Endodermal cell (in vitro differentiated cells): Measurements from ENCODE around the gene CLCA1. TPM values are rescaled to one million over a fixed set of nuclear protein-coding genes. Genes with fewer than 3 reads are reported as not detected.

Experiments
- DNase-seq: peaks from one replicate; pipeline ENCODE4 v3.0.0-alpha.2; 2017
- H3K27ac ChIP-seq: 2 replicates; pipeline ENCODE4 v1.5.1; 2013; ENCODE audit warnings: mild to moderate bottlenecking, low read depth, low read length, moderate library complexity
- H3K27me3 ChIP-seq: 2 replicates; pipeline ENCODE4 v1.6.1; 2013; ENCODE audit warnings: mild to moderate bottlenecking, low read length, moderate library complexity; ENCODE audit not compliant: insufficient read depth, control insufficient read depth, poor library complexity, severe bottlenecking
- H3K36me3 ChIP-seq: 2 replicates; pipeline ENCODE4 v1.7.0; 2013; ENCODE audit warnings: mild to moderate bottlenecking, low read length, moderate library complexity; ENCODE audit not compliant: control insufficient read depth, insufficient read depth
- H3K4me1 ChIP-seq: one replicate; pipeline ENCODE4 v1.7.0; 2013; ENCODE audit warnings: low read length; ENCODE audit not compliant: control insufficient read depth, insufficient read depth
- H3K4me3 ChIP-seq: 2 replicates; pipeline ENCODE4 v1.5.1; 2013; ENCODE audit warnings: mild to moderate bottlenecking, low read length, moderate library complexity
- H3K9ac ChIP-seq: 2 replicates; pipeline ENCODE4 v1.6.1; 2013; ENCODE audit warnings: mild to moderate bottlenecking, low read length, moderate library complexity; ENCODE audit not compliant: poor library complexity, severe bottlenecking; ENCODE audit errors: extremely low read depth
- H3K9me3 ChIP-seq: 2 replicates; pipeline ENCODE4 v1.6.1; 2013; ENCODE audit warnings: mild to moderate bottlenecking, low read length, moderate library complexity; ENCODE audit not compliant: control insufficient read depth
- H3K27ac Mint-ChIP-seq: 2 replicates; pipeline ENCODE4 v1.8.0; 2020; ENCODE audit warnings: mixed read lengths
- H3K27me3 Mint-ChIP-seq: 2 replicates; pipeline ENCODE4 v1.8.0; 2021; ENCODE audit warnings: mild to moderate bottlenecking, mixed read lengths; ENCODE audit not compliant: insufficient read depth
- H3K36me3 Mint-ChIP-seq: 2 replicates; pipeline ENCODE4 v1.8.0; 2020; ENCODE audit warnings: low read depth, mixed read lengths
- H3K4me1 Mint-ChIP-seq: 2 replicates; pipeline ENCODE4 v1.8.0; 2020; ENCODE audit warnings: mixed read lengths
- H3K4me3 Mint-ChIP-seq: 2 replicates; pipeline ENCODE4 v1.8.0; 2020; ENCODE audit warnings: mild to moderate bottlenecking, moderate library complexity, mixed read lengths
- H3K9me3 Mint-ChIP-seq: 2 replicates; pipeline ENCODE4 v1.8.0; 2020; ENCODE audit warnings: mild to moderate bottlenecking, mixed read lengths
- WGBS, 2 experiments: methylation state at CpG; one replicate each; pipeline versions ENCODE4 v1.1.5 to v1.1.7; 2013; ENCODE audit warnings: missing lambda C conversion rate in 2 of 2, mixed read lengths in 1 of 2; ENCODE audit not compliant: insufficient coverage in 1 of 2, insufficient read length in 1 of 2; 5-methylcytosine and 5-hydroxymethylcytosine counted together
- total RNA-seq, 2 donors: library from RNA; stranded (reverse); fragmentation: NEBNext Ultra II Directional in 1 of 2; extraction: Animal tissue kit (Norgen Biotek cat#: 25700) in 1 of 2; gene quantifications; 2 replicates in 1 of 2; 3 replicates in 1 of 2; pipeline ENCODE4 v1.2.1, GENCODE V29; 2021
- TF ChIP-seq, protein P1 (sequence below): fragments of 200-600 bp; sonication (generic); conservative IDR thresholded peaks from 2 replicates; pipeline ENCODE4 v1.5.0; 2021; ENCODE audit warnings: antibody characterized with exemption, mild to moderate bottlenecking

CLCA1 gene
- total RNA-seq, 2 donors from 2014 or later: 0.24 to 0.60 TPM

DNA sequence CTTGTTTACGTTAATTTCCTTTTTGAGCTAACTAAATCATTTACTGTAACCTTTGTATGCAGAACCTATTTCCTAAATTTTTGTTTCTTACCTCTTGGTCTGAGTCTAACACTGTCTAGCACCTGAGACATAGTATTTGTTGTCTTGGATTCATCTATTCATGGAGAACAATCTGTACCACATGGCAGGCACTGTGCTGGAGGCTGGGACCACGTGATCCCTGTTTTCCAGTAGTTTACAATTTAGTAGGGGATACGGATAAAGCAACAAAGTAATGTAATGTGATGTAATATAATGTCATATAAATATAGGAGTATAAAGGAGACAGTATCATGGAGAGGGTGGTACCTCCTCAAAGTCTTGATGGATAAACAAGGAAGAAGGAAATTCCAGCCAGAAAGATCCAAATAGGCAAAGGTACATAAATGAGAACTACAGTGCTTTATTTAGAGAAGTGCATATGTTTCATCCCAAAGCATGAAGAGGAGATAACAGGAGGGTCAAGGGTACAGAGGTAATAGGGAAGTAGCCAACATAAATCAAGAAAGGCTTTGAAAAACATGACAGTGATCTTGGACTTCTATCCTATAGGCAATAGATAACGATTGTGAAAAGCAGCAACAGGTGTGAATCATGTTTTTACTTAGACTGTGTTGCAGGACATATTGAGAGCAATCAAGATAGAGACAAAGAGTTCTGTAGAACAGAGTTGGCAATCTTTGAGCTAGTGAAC lies 52.2 kb downstream of the CLCA1 start:
- peaks cover 20% of the 10 kb centered on the region for H3K9me3 Mint-ChIP-seq
- DNase-seq: no peak
- no peak overlapping the region for H3K27ac Mint-ChIP-seq
- H3K9ac ChIP-seq: no peak overlapping the region
- no peaks in the 10 kb centered on the region for H3K27me3 Mint-ChIP-seq
- no peak overlapping the region for H3K4me3 ChIP-seq
- WGBS, 2 experiments: 96 to 98% methylated on average over 3 to 4 of the region's 4 CpGs
- no peaks in the 10 kb centered on the region for H3K36me3 Mint-ChIP-seq
- TF ChIP-seq, protein P1, sequence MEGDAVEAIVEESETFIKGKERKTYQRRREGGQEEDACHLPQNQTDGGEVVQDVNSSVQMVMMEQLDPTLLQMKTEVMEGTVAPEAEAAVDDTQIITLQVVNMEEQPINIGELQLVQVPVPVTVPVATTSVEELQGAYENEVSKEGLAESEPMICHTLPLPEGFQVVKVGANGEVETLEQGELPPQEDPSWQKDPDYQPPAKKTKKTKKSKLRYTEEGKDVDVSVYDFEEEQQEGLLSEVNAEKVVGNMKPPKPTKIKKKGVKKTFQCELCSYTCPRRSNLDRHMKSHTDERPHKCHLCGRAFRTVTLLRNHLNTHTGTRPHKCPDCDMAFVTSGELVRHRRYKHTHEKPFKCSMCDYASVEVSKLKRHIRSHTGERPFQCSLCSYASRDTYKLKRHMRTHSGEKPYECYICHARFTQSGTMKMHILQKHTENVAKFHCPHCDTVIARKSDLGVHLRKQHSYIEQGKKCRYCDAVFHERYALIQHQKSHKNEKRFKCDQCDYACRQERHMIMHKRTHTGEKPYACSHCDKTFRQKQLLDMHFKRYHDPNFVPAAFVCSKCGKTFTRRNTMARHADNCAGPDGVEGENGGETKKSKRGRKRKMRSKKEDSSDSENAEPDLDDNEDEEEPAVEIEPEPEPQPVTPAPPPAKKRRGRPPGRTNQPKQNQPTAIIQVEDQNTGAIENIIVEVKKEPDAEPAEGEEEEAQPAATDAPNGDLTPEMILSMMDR: no peak
- H3K4me3 Mint-ChIP-seq: no peak overlapping the region
- peaks cover 6% of the 10 kb centered on the region for H3K9me3 ChIP-seq
- H3K27me3 ChIP-seq: no peaks in the 10 kb centered on the region
- H3K4me1 ChIP-seq: no peaks in the 10 kb centered on the region
- no peaks in the 10 kb centered on the region for H3K4me1 Mint-ChIP-seq
- H3K27ac ChIP-seq: no peak overlapping the region
- no peaks in the 10 kb centered on the region for H3K36me3 ChIP-seq

DNA sequence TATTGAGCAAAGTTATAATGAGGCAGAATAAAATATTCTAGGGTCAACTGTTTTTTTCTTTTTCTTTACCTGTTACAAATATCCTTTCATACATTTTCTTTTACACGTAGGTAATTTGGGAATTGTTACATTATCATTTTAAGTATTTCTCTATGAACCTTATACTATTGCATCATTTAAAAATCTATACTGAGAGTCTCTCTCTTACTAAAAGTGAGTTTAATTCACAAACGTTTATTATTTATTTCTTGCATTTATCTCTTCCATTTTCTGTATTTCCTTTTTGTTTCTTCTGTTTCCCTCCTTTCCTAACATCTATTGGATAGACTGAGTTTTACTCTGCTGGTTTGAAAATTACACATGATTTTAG lies 52.8 kb downstream of the CLCA1 start:
- no peaks in the 10 kb centered on the region for H3K27me3 Mint-ChIP-seq
- H3K9ac ChIP-seq: no peak overlapping the region
- no peaks in the 10 kb centered on the region for H3K36me3 ChIP-seq
- no peak overlapping the region for H3K27ac ChIP-seq
- no peaks in the 10 kb centered on the region for H3K36me3 Mint-ChIP-seq
- H3K4me1 ChIP-seq: no peaks in the 10 kb centered on the region
- H3K4me3 Mint-ChIP-seq: no peak overlapping the region
- peaks cover 6% of the 10 kb centered on the region for H3K9me3 ChIP-seq
- H3K27me3 ChIP-seq: no peaks in the 10 kb centered on the region
- no peak for DNase-seq
- no peaks in the 10 kb centered on the region for H3K4me1 Mint-ChIP-seq
- H3K9me3 Mint-ChIP-seq: peaks cover 21% of the 10 kb centered on the region
- H3K4me3 ChIP-seq: no peak overlapping the region
- WGBS, 2 experiments: 85 to 100% methylated on average over 1 to 2 of the region's 2 CpGs
- H3K27ac Mint-ChIP-seq: no peak overlapping the region
- TF ChIP-seq, protein P1: no peak

DNA sequence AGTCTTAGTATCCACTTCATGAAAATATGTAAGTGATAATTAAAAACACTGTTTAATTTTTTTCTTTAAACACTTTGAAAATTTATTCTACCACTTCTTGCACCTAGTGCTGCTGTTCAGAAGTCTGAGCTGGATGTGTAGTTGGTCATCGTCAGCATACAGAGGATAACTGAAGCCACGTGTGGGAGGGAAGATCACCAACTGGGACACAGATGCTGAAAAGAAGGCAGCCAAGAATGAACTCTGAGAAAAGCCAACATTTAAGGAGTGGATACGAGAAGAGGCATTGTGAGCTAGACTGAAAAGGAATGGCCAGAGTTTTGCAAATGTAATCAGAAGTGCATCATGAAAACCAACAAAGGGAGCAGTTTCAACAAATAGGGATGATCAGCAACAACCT lies 53.5 kb downstream of the CLCA1 start:
- H3K9me3 Mint-ChIP-seq: peaks cover 21% of the 10 kb centered on the region
- no peaks in the 10 kb centered on the region for H3K4me1 Mint-ChIP-seq
- Histone ChIP-seq H3K4me1 (no peaks in the 10 kb centered on the region), H3K27me3 (no peaks in the 10 kb centered on the region), H3K9ac (no peak overlapping the region), H3K9me3 (peaks cover 6% of the 10 kb centered on the region), H3K36me3 (no peaks in the 10 kb centered on the region), H3K27ac (no peak overlapping the region), H3K4me3 (no peak overlapping the region)
- DNase-seq: no peak
- no peak overlapping the region for H3K4me3 Mint-ChIP-seq
- TF ChIP-seq, protein P1: no peak
- WGBS, 2 experiments: 79 to 88% methylated on average over 3 of the region's 3 CpGs
- no peaks in the 10 kb centered on the region for H3K36me3 Mint-ChIP-seq
- no peak overlapping the region for H3K27ac Mint-ChIP-seq
- H3K27me3 Mint-ChIP-seq: no peaks in the 10 kb centered on the region
